Mesenchymal stem cell (in vitro differentiated cells and primary cell): ENCODE data around the gene AMN.

Experiments used
- DNase-seq: peaks from one replicate; pipeline ENCODE4 v3.0.0-alpha.2; 2013
- H2AFZ ChIP-seq: one replicate; pipeline ENCODE4 v1.6.1; 2013; ENCODE audit warnings: low read depth, mild to moderate bottlenecking, control low read depth, inconsistent platforms, low read length, moderate library complexity
- H2AK5ac ChIP-seq: 2 replicates; pipeline ENCODE4 v1.6.1; 2013; ENCODE audit warnings: low read length, moderate library complexity, mild to moderate bottlenecking, inconsistent platforms; ENCODE audit not compliant: severe bottlenecking
- H2BK120ac ChIP-seq: one replicate; pipeline ENCODE4 v1.6.1; 2013; ENCODE audit warnings: low read depth, mild to moderate bottlenecking, inconsistent platforms, low read length, moderate library complexity
- H2BK12ac ChIP-seq, 2 experiments: one replicate each; pipeline ENCODE4 v1.6.1; 2013; ENCODE audit warnings: inconsistent platforms in 2 of 2, low read length in 2 of 2, mild to moderate bottlenecking in 2 of 2, moderate library complexity in 2 of 2, control low read depth in 1 of 2
- H2BK15ac ChIP-seq: one replicate; pipeline ENCODE4 v1.6.1; 2013; ENCODE audit warnings: mild to moderate bottlenecking, low read depth, inconsistent platforms; ENCODE audit not compliant: poor library complexity, severe bottlenecking
- H2BK5ac ChIP-seq: 2 replicates; pipeline ENCODE4 v1.6.1; 2013; ENCODE audit warnings: low read depth, mild to moderate bottlenecking, low read length, control low read depth, inconsistent platforms; ENCODE audit not compliant: poor library complexity, severe bottlenecking
- H3K14ac ChIP-seq, 2 experiments: one replicate each; pipeline ENCODE4 v1.6.1; 2013; ENCODE audit warnings: inconsistent platforms in 2 of 2, low read length in 2 of 2, control low read depth in 1 of 2, mild to moderate bottlenecking in 1 of 2, moderate library complexity in 1 of 2
- H3K18ac ChIP-seq, 2 experiments: one replicate each; pipeline ENCODE4 v1.6.1; 2013; ENCODE audit warnings: inconsistent platforms in 2 of 2, low read length in 2 of 2, control low read depth in 1 of 2, low read depth in 1 of 2, mild to moderate bottlenecking in 1 of 2
- H3K23ac ChIP-seq, 2 experiments: one replicate each; pipeline ENCODE4 v1.6.1; 2013; ENCODE audit warnings: inconsistent platforms in 2 of 2, low read length in 2 of 2, mild to moderate bottlenecking in 2 of 2, moderate library complexity in 2 of 2, control low read depth in 1 of 2
- H3K27ac ChIP-seq: 2 replicates; pipeline ENCODE4 v1.5.1; 2013; ENCODE audit warnings: mild to moderate bottlenecking, moderate library complexity, low read length, control low read depth, inconsistent platforms; ENCODE audit not compliant: poor library complexity, severe bottlenecking
- H3K27me3 ChIP-seq, 2 experiments: 2 replicates each; pipeline versions ENCODE4 v1.6.1 to v1.7.0; 2013; ENCODE audit warnings: low read length in 2 of 2, mild to moderate bottlenecking in 2 of 2, moderate library complexity in 2 of 2, control low read depth in 1 of 2, inconsistent platforms in 1 of 2; ENCODE audit not compliant: control insufficient read depth in 1 of 2, insufficient read depth in 1 of 2
- H3K36me3 ChIP-seq, 2 experiments: 2 replicates each; pipeline versions ENCODE4 v1.6.1 to v1.7.0; 2013; ENCODE audit warnings: low read length in 2 of 2, control low read depth in 1 of 2, inconsistent platforms in 1 of 2, low read depth in 1 of 2, mild to moderate bottlenecking in 1 of 2; ENCODE audit not compliant: insufficient read depth in 2 of 2, control insufficient read depth in 1 of 2
- H3K4ac ChIP-seq, 2 experiments: one replicate each; pipeline ENCODE4 v1.6.1; 2013; ENCODE audit warnings: inconsistent platforms in 2 of 2, low read length in 2 of 2, mild to moderate bottlenecking in 2 of 2, moderate library complexity in 2 of 2, control low read depth in 1 of 2, low read depth in 1 of 2
- H3K4me1 ChIP-seq: 2 replicates; pipeline ENCODE4 v1.6.1; 2013; ENCODE audit warnings: low read depth, low read length, control low read depth; ENCODE audit not compliant: control insufficient read depth, insufficient read depth
- H3K4me2 ChIP-seq: 2 replicates; pipeline ENCODE4 v1.6.1; 2013; ENCODE audit warnings: low read length, mild to moderate bottlenecking, inconsistent platforms; ENCODE audit not compliant: poor library complexity, severe bottlenecking
- H3K4me3 ChIP-seq, 2 experiments: 2 replicates each; pipeline versions ENCODE4 v1.5.1 to v1.7.0; 2013; ENCODE audit warnings: low read length in 2 of 2, mild to moderate bottlenecking in 2 of 2, control low read depth in 1 of 2, low read depth in 1 of 2; ENCODE audit not compliant: insufficient read depth in 1 of 2
- H3K79me1 ChIP-seq: replicated peaks from 2 replicates; pipeline ENCODE4 v1.6.1; 2013; ENCODE audit warnings: mild to moderate bottlenecking, control low read depth, low read length, inconsistent platforms; ENCODE audit not compliant: poor library complexity, severe bottlenecking
- H3K9ac ChIP-seq: 2 replicates; pipeline ENCODE4 v1.7.0; 2013; ENCODE audit warnings: mild to moderate bottlenecking, low read length, moderate library complexity
- H3K9me3 ChIP-seq: 2 replicates; pipeline ENCODE4 v1.7.0; 2013; ENCODE audit warnings: mild to moderate bottlenecking, low read length; ENCODE audit not compliant: control insufficient read depth
- H4K8ac ChIP-seq: one replicate; pipeline ENCODE4 v1.6.1; 2013; ENCODE audit warnings: inconsistent platforms, mild to moderate bottlenecking, low read length, moderate library complexity
- H4K91ac ChIP-seq: one replicate; pipeline ENCODE4 v1.6.1; 2013; ENCODE audit warnings: mild to moderate bottlenecking, low read length, inconsistent platforms
- WGBS: methylation state at CpG from one replicate; pipeline ENCODE4 v1.1.7; 2013; ENCODE audit warnings: mixed read lengths; 5-methylcytosine and 5-hydroxymethylcytosine counted together

AMN gene

DNA sequence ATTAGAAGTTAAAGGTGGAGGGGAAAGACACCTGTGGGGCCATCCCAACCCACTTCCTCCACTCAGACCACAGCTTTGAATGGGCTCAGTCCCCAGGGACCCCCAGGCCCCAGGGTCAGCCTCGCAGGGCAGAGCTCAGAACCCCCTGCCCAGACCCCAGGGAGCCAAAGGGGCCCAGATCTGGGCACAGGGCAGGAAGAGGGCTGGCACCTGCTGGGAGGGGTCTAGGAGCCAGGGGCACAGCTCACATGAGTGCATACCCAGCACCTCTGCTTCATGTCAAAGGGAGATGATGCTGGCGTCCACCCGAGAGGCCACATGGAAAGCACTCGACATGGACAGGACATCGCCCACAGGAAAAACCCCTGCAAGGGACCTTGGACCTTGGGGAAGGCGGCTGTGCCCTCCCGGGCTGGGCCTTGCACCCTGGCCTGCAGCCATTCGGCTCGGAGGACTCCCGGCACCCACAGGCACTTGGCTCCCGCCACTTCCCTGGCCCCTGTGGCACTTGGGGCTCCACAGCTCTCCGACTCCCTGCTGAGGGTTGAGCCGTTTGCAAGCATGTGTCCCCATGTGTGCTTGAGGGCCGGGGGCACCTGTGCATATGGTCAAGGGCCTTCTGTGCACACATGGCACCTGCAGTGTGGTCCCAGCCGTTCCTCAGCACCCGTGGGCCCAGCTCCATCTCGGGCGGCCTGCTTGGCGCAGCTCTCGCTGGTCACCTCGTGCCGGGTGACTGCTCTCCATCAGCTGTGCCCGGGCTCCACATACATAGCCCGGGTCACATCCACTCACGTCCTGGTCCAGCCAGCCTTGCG, 7.8 kb upstream of the AMN start:
- Histone ChIP-seq H2BK15ac (no peak overlapping the region), H3K4me3 (no peak overlapping the region), H3K9me3 (no peaks in the 10 kb centered on the region), H3K18ac (no peak overlapping the region), H2AK5ac (no peak overlapping the region), H3K4me2 (no peak overlapping the region), H2AFZ (no peak overlapping the region), H2BK120ac (no peak overlapping the region), H3K36me3 (peaks cover 0 to 23% of the 10 kb centered on the region in 2 experiments), H3K27me3 (peaks cover 3 to 4% of the 10 kb centered on the region in 2 experiments), H2BK12ac (no peak overlapping the region), H4K8ac (no peak overlapping the region), H3K79me1 (no peaks in the 10 kb centered on the region), H3K27ac (no peak overlapping the region), H3K9ac (no peak overlapping the region), H2BK5ac (no peak overlapping the region), H3K4me1 (peaks cover 2% of the 10 kb centered on the region), H3K23ac (no peak overlapping the region), H3K4ac (no peak overlapping the region), H3K14ac (no peak overlapping the region), H4K91ac (no peak overlapping the region)
- WGBS = 93% methylated on average over 26 of the region's 26 CpGs
- DNase-seq = no peak

DNA sequence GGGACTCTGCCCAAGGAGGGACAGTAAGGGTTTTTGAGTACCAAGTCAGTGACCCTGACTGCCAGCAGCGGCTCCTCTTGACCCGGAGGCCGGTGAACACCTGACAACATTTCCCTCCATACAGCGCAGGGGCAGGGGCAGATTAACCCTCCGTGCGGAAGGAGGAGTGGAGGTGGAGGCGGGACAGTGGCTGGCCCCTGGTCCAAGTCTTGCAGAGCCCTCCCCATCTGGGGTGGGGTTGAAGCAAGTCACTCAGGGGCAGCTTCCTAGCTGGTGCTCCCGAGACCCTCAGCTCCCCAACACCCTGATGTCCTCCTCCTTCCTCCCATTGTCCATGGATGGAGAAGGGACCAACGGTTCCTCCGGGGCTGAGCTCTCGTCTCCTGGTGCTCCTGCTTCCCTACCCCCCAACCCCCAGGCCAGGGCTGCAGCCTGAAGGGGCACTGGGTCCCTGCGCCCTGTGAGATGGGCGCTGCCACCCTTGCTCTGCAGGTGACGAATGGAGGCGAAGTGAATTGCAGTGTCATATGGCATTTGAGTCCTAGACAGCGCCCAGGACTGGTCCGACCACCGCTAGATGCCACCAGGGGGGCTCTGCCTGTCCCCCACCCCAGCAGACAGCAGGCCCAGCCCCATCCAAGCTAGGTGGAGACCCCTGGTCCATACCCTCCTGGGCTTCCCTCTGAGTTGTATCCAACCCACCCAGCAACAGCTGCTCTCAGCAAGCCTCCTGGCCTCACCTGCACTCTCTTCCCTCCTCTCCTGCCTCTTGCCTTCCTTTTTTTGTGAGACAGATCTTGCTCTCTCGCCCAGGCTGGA, 7.0 kb upstream of the AMN start:
- H3K4me3 ChIP-seq = no peak overlapping the region
- no peak overlapping the region for H3K14ac ChIP-seq
- H3K79me1 ChIP-seq = no peaks in the 10 kb centered on the region
- 87% methylated on average over 12 of the region's 19 CpGs for WGBS
- H3K18ac ChIP-seq = no peak overlapping the region
- no peak overlapping the region for H4K8ac ChIP-seq
- H3K9me3 ChIP-seq = peaks cover 5% of the 10 kb centered on the region
- DNase-seq = no peak
- H4K91ac ChIP-seq = no peak overlapping the region
- H3K36me3 ChIP-seq = peaks cover 0 to 20% of the 10 kb centered on the region in 2 experiments
- H3K9ac ChIP-seq = no peak overlapping the region
- no peak overlapping the region for H2BK15ac ChIP-seq
- no peak overlapping the region for H3K27ac ChIP-seq
- H3K4ac ChIP-seq = no peak overlapping the region
- no peak overlapping the region for H3K23ac ChIP-seq
- no peak overlapping the region for H2BK12ac ChIP-seq
- H2BK120ac ChIP-seq = no peak overlapping the region
- no peak overlapping the region for H2AK5ac ChIP-seq
- no peak overlapping the region for H2BK5ac ChIP-seq
- H3K4me2 ChIP-seq = no peak overlapping the region
- H3K4me1 ChIP-seq = peaks cover 2% of the 10 kb centered on the region
- H2AFZ ChIP-seq = no peak overlapping the region
- H3K27me3 ChIP-seq = peaks cover 3 to 11% of the 10 kb centered on the region in 2 experiments

DNA sequence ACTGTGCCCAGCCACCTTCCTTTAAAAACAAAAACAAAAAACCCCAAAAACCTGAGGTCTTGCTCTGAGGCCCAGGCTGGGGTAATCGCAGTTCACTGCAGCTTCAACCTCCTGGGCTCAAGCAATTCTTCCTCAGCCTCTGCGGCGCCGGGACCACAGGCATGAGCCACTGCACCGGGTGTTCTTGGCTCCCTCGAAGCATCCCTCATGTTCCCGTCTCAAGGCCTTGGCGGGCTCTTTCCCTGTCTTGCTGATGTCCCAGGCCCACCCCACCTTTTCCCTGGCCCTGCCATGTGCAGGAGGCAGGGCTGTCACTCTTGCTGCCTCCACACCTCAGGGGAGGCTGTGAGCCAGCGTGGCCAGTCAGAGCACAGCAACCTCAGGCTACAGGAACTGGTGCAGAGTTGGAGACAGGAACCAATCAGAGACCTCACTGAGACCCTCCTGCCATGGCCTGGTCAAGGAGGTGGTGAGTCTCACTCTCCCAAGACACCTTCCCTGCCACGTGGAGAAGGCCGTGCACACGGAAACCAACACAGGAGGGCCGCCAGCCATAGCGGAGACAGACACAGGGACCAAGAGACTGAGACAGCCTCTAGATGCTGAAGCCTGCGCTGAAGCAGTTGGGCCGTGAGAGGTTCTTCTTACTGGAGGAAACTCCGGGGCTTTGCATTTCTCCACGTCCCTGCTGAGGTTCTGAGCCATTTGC, 6.0 kb upstream of the AMN start:
- Histone ChIP-seq H3K79me1 (no peaks in the 10 kb centered on the region), H3K4me1 (peaks cover 2% of the 10 kb centered on the region), H3K14ac (no peak overlapping the region), H2AK5ac (no peak overlapping the region), H2BK5ac (no peak overlapping the region), H2BK15ac (no peak overlapping the region), H2AFZ (no peak overlapping the region), H3K27me3 (peaks cover 3 to 19% of the 10 kb centered on the region in 2 experiments), H3K9ac (no peak overlapping the region), H3K4me2 (no peak overlapping the region), H3K18ac (no peak overlapping the region), H4K91ac (no peak overlapping the region), H3K9me3 (peaks cover 10% of the 10 kb centered on the region), H3K36me3 (peaks cover 0 to 19% of the 10 kb centered on the region in 2 experiments), H3K4me3 (no peak overlapping the region), H3K23ac (no peak overlapping the region), H2BK12ac (no peak overlapping the region), H4K8ac (no peak overlapping the region), H3K4ac (no peak overlapping the region), H3K27ac (no peak overlapping the region), H2BK120ac (no peak overlapping the region)
- DNase-seq = no peak
- 82% methylated on average over 18 of the region's 18 CpGs for WGBS

DNA sequence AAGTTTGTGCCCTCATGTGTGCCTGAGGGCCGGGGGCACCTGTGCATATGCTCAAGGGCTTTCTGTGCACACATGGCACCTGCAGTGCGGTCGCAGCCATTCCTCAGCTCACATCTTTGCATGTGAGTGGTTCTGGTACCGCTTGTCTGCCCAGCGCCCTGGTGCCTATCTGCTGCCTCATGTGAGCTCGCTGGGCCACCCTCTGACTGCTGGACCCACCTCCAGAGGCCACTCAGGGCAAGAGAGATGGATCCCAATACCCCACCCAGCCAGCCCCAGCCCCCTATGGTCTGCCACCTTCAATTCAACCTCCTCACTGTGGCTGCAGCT, 5.4 kb upstream of the AMN start:
- Histone ChIP-seq H2AFZ (no peak overlapping the region), H3K27ac (no peak overlapping the region), H2BK120ac (no peak overlapping the region), H4K91ac (no peak overlapping the region), H3K4me1 (peaks cover 2% of the 10 kb centered on the region), H3K79me1 (no peaks in the 10 kb centered on the region), H2BK5ac (no peak overlapping the region), H3K4ac (no peak overlapping the region), H3K4me3 (no peak overlapping the region), H3K9me3 (peaks cover 10% of the 10 kb centered on the region), H3K27me3 (peaks cover 3 to 24% of the 10 kb centered on the region in 2 experiments), H4K8ac (no peak overlapping the region), H3K23ac (no peak overlapping the region), H3K9ac (no peak overlapping the region), H3K36me3 (peaks cover 0 to 14% of the 10 kb centered on the region in 2 experiments), H2BK15ac (no peak overlapping the region), H3K18ac (no peak overlapping the region), H2BK12ac (no peak overlapping the region), H2AK5ac (no peak overlapping the region), H3K14ac (no peak overlapping the region), H3K4me2 (no peak overlapping the region)
- 95% methylated on average over 6 of the region's 6 CpGs for WGBS
- no peak for DNase-seq
